ENCODE results near the gene SRSF9.
"Not testable (repeated sequence)": the region's sequence is repeated elsewhere in the genome, so short reads cannot be mapped to it uniquely, and the experiment has no call there.

Gene SRSF9

GRCh38 chr12:120447992-120448391 is 21.6 kb downstream of the SRSF9 start:
- DNase-seq = no peak

- not testable (repeated sequence) for DNase-seq
These were observed 22.7 kb downstream of the SRSF9 start for GRCh38 chr12:120446844-120447178.

DNA sequence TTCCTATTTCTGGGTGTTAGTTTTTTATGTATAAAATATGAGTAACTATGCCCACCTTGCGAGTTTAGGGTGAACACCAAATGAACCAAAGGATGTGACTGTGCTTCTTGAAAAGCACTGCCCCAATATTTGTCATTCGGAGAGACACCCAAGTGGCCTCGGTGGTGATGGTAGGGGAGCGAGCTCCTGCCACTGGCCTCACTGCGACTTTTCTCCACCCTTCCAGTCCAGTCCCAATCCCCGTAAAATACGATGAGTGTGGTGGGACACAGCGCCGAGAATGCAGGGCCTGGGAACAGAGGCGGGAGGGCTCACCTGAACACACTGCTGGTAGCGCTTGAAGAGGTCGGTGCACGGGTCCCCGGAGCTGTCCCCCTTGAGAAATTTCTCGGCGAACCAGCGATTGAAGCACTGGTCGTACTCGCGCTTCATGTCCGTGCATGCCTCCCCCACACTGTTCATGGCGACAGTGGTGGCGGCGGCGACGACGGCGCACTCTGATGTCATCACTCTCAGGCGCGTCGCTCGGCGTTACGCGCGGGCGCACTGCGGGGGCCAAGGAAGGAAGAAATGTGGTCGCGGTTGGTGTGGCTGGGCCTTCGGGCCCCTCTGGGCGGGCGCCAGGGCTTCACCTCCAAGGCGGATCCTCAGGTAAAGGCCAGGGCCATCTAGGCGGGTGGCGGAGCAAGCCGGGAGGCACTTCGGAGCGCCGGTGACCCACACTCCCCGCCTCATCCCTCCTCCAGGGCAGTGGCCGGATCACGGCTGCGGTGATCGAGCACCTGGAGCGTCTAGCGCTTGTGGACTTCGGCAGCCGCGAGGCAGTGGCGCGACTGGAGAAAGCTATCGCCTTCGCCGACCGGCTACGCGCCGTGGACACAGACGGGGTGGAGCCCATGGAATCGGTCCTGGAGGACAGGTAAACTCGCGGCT is 23.4 kb downstream of the SRSF9 start, which contains the start of the genes GATC and TRIAP1:
Gene GATC (plus strand): TSS at position 534 of the 933 bp plus-strand sequence. CDS start 37 bp downstream, at position 571.
Gene TRIAP1 (minus strand): TSS at position 474 of the 933 bp plus-strand sequence. CDS start 12 bp downstream, at position 462.
- peak; percentile 83 for DNase-seq

- no peak for DNase-seq
These were observed 24.9 kb downstream of the SRSF9 start for GRCh38 chr12:120444676-120445075.

DNA sequence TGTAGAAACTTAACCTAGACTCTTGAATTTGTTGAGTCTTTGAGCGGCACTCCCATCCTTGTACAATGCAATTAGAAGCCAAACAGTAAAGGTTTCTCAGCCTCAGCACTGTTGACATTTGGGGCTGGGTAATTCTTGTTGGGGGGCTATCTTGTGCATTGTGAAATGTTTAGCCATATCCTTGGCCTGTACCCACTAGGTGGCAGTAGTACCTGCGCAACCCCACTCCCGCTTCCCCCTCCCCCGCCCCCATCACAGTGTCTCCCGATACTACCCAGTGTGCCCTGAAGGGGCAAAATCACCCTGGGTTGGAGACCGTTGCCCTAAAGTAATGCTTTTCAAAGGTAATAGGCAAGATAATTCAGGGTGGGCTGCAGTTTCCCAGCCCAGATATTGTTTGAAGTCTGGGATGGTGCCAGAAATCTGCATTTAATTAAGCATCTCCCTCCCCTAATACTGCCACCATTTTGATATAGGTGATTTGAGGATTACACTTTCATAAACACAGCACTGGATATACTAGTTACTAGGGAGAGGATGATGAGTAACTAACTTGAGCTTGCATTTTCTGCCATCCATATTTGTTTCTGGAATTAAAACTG is 29.8 kb downstream of the SRSF9 start:
- DNase-seq = peak; percentile 76

- no peak for DNase-seq
These were observed 30.9 kb downstream of the SRSF9 start for GRCh38 chr12:120438495-120439198.

DNA sequence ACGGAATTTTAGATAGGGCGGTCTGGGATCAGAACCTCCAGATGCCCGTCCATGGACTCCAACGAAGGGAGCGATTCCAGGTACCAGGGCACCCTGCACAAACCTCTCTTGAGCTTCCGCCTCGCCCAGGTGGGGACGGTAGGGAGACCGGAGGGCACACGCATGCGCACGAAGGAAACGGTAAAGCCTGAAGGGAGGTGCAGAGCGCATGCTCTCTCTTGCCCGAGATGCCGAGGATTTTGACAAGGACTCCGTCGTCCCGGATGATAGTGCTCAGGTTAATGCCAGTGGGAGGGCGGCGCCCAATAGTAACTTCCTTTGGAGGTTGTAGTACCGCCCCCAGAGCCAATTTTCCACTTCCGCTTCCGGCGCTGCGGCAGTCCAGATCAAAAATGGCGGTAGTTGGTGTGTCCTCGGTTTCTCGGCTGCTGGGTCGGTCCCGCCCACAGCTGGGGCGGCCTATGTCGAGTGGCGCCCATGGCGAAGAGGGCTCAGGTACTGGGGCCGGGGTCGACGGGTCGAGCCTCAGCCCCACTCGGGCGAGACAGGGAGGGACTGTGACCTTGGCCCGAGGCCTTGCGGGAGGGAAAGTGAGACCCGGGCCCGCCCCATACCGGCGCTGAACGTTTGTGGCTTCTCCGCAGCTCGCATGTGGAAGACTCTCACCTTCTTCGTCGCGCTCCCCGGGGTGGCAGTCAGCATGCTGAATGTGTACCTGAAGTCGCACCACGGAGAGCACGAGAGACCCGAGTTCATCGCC is 31.6 kb downstream of the SRSF9 start, which contains the start of gene COX6A1:
Gene COX6A1 (plus strand): TSS at position 379 of the 760 bp plus-strand sequence. CDS start 14 bp downstream, at position 393.
- DNase-seq = peak; percentile 99

- no peak for DNase-seq
These were observed 36.6 kb downstream of the SRSF9 start for GRCh38 chr12:120432772-120433525.

GRCh38 chr12:120429368-120429767 is 40.2 kb downstream of the SRSF9 start:
- no peak for DNase-seq

DNA sequence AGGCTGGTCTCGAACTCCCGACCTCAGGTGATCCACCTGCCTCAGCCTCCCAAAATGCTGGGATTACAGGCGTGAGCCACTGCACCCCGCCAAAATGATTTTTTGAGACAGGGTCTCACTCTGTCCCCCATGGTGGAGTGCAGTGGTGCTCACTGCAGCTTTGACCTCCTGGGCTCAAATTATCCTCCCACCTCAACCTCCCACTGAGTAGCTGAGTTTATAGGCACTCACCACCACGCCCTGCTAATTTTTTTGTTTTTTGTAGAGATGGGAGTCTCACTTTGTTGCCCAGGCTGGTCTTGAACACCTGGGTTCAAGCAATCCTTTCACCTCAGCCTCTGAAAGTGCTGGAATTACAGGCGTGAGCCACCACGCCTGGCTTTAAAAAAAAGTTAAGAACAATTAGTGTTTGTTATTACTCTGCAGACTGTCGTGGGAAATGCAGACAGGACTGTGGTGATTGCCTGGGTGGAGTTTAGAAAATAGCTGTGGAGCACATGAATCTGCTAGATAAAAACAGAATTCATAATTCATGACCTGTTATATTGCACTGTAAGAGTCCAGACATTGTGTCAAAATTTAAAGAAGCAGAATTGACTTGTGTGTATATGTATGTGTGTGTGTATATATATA is 40.8 kb downstream of the SRSF9 start:
- no peak for DNase-seq

DNA sequence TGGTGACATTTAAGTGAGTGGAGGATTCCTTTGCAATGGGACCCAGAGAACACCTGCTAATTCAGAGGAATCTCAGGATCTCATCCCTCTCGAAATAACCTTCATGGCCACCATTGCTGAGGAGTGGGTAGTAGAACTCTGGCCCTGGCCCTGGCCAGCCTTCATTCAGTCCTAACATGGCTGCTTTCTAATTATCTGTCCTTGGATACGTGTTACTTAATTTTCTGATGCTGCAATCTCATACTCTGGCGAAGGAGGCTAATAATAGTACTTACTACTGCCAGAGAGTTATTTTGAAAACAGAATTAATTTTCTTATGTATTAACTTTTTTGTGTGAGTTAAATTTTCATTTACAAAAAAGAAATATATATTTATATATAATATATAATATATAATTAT is 43.8 kb downstream of the SRSF9 start:
- no peak for DNase-seq

- no peak for DNase-seq
These were observed 46.6 kb downstream of the SRSF9 start for GRCh38 chr12:120422892-120423456.

DNA sequence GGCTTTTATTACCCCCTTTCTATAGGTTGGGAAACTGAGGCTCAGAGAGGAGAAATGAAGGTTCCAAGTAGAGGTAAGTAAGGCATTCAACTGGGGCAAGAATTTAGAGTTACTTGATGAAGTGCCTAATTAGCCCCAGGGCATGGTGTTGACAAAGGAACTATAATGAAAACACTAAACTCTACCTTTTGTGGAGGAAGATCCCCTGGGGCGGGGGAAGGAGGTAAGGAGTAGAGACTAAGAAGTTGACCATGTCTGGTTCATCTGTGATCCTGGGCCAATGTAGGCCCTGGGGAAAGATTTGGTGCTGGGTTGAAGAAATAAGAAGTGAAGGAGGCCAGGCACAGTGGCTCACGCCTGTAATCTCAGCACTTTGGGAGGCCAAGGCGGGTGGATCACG is 47.8 kb downstream of the SRSF9 start:
- no peak for DNase-seq

- no peak for DNase-seq
These were observed 51.5 kb downstream of the SRSF9 start for GRCh38 chr12:120417917-120418580.

DNA sequence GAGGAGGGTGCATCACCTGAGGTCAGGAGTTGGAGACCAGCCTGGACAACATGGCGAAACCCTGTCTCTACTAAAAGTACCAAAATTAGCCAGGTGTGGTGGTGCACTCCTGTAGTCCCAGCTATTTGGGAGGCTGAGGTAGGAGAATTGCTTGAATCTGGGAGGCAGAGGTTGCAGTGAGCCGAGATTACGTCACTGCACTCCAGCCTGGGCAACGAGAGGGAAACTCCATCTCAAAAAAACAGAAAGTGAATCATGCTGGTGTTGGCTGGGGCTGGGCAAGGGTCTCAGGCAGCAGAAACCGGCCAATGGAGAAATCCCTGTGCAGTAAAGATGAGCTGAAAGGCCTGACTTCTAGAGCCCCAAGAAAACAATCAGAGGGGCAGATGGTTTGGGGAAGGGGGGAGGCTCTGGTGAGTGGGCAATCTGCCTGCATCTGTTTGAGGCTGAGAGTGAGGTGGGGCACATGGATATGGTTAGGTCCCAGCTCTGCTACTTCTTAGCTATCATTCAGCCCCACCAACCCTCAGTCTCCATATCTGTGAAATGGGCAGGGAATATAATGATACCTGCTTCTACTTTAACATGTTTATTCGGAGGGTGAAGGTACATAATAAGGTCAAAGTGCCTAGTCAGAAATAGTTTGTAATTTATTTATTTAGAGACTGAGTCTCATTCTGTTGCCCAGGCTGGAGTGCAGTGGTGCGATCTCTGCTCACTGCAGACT is 52.9 kb downstream of the SRSF9 start:
- DNase-seq = no peak

GRCh38 chr12:120413901-120414695 is 55.5 kb downstream of the SRSF9 start:
- no peak for DNase-seq

DNA sequence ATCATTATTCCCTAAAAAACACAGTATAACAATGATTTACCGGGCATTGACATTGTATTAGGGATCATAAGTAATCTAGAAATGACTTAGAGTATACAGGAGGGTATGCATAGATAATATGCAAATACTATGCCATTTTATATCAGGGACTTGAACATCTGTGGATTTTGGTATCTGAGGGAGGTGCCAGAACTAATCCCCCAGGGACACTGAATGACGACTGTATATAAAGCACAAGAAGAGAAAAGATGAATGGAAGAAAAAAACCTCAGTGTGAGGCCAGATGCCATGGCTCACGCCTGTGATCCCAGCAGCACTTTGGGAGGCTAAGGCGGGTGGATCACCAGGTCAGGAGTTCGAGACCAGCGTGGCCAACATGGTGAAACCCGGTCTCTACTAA is 57.1 kb downstream of the SRSF9 start:
- DNase-seq = no peak
